PC-9 (cell line): Measurements from ENCODE around the gene HCST. TPM values are rescaled to one million over a fixed set of nuclear protein-coding genes. Genes with fewer than 3 reads are reported as not detected.

Source experiments
- BruUV-seq: library from RNA; stranded (reverse); fragments of 400-500 nt; replicated peaks from 2 replicates; lab custom pipeline; 2021; lab: Mats Ljungman, UMichigan
- CTCF ChIA-PET: fragments of 300-600 bp; sonication (Branson Sonifier 250); formaldehyde crosslinking; loops from one replicate; lab custom pipeline; 2022; ENCODE audit warnings: antibody characterized with exemption; lab: Charles Lee
- POLR2A ChIA-PET: fragments of 300-600 bp; sonication (Branson Sonifier 250); formaldehyde crosslinking; loops from one replicate; lab custom pipeline; 2022; ENCODE audit warnings: antibody characterized with exemption; ENCODE audit not compliant: unreplicated experiment; lab: Charles Lee
- DNase-seq, 2 experiments: peaks; one replicate each; pipeline versions ENCODE4 v3.0.0 to v3.0.0-alpha.2; 2015 to 2022; ENCODE audit warnings: mixed read lengths in 1 of 2
- H2AFZ ChIP-seq: fragments of 200-600 bp; sonication (generic); 2 replicates; pipeline ENCODE4 v1.8.1; 2017; ENCODE audit warnings: antibody characterized with exemption
- H3F3A ChIP-seq: fragments of 200-600 bp; sonication (generic); 2 replicates; pipeline ENCODE4 v1.8.1; 2017; ENCODE audit warnings: antibody characterized with exemption, mild to moderate bottlenecking, low read depth; ENCODE audit not compliant: insufficient read depth
- H3K27ac ChIP-seq: fragments of 200-600 bp; sonication (generic); 2 replicates; pipeline ENCODE4 v1.6.1; 2016; ENCODE audit warnings: mixed run types
- H3K27me3 ChIP-seq: fragments of 200-600 bp; sonication (generic); 2 replicates; pipeline ENCODE4 v1.6.1; 2016; ENCODE audit warnings: low read depth, mixed run types; ENCODE audit not compliant: insufficient read depth
- H3K36me3 ChIP-seq: fragments of 200-600 bp; sonication (generic); 2 replicates; pipeline ENCODE4 v1.6.1; 2016; ENCODE audit warnings: low read depth, mixed run types
- H3K4me1 ChIP-seq: fragments of 200-600 bp; sonication (generic); replicated peaks from 2 replicates; pipeline ENCODE4 v1.6.1; 2016; ENCODE audit warnings: mixed run types; ENCODE audit not compliant: insufficient read depth
- H3K4me2 ChIP-seq: fragments of 200-600 bp; sonication (generic); 2 replicates; pipeline ENCODE4 v1.6.1; 2017; ENCODE audit warnings: mixed run types
- H3K4me3 ChIP-seq: fragments of 200-600 bp; sonication (generic); 2 replicates; pipeline ENCODE4 v1.6.1; 2016; ENCODE audit warnings: mixed run types
- H3K79me2 ChIP-seq: fragments of 200-600 bp; sonication (generic); 2 replicates; pipeline ENCODE4 v1.6.1; 2017; ENCODE audit warnings: low read depth, mixed run types
- H3K9me2 ChIP-seq: fragments of 200-600 bp; sonication (generic); 2 replicates; pipeline ENCODE4 v1.8.1; 2017; ENCODE audit warnings: mild to moderate bottlenecking; ENCODE audit not compliant: insufficient read depth
- H3K9me3 ChIP-seq: fragments of 200-600 bp; sonication (generic); 2 replicates; pipeline ENCODE4 v1.8.1; 2016; ENCODE audit warnings: low read depth; ENCODE audit not compliant: insufficient read depth
- H4K20me1 ChIP-seq: fragments of 200-600 bp; sonication (generic); 2 replicates; pipeline ENCODE4 v1.8.1; 2017; ENCODE audit not compliant: insufficient read depth
- EZH2 ChIP-seq: fragments of 200-600 bp; sonication (generic); IDR thresholded peaks from 2 replicates; pipeline ENCODE4 v1.8.0; 2017; ENCODE audit warnings: antibody characterized with exemption, low read depth
- intact Hi-C: fragments of 100-400 bp; cut with micrococcal nuclease; formaldehyde crosslinking; loops from one replicate; pipeline ENCODE4 v1.10.0; 2022; ENCODE audit not compliant: unreplicated experiment
- total RNA-seq: library from RNA; stranded (reverse); gene quantifications from 2 replicates; pipeline ENCODE4 v1.2.3, GENCODE V29; 2021
- TF ChIP-seq, protein P1 (sequence below): fragments of 200-600 bp; sonication (generic); conservative IDR thresholded peaks from 2 replicates; pipeline ENCODE4 v1.6.1; 2017; ENCODE audit warnings: mixed run types, antibody characterized with exemption, mild to moderate bottlenecking, moderate library complexity

Gene HCST
- total RNA-seq, 1 experiment from 2014 or later: 1.8 TPM

DNA sequence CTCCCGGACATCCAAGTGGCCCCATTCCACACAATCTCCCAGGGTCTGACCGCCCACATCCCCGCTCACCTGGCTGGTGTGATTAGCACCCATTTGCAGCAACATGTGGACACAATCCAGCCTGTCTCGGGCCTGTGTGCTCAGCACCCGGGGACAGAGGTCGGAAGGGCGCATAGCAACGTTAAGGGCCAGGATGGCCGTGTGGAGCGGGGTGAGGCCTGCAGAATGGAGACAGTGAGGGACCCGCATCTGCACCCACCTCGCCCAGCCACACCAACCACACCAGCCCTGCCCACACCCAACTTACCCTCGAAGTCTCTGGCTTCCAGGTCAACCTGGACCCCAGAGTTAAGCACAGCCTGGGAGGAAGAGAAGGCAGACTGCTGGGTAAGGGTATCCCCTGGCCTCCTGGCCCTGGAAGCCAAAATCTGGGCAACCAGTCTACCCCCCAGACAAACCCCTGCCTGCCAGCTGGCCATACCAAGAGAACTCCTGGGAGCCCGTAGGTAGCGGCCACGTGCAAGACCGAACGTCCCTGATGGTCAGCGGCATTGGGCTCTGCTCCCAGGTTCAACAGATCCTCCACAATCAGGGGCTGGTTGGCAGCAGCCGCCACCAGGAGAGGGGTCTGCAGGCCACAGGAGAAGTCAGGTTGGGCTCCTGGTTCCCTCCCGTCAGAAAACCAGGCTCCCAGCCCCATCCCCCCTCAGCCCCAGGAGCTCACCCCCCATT is 6.3 kb upstream of the HCST start:
- peaks cover 3% of the 10 kb centered on the region; the same call in 1 of the 2 replicates for H3K4me1 ChIP-seq
- H3K9me3 ChIP-seq: no peaks in the 10 kb centered on the region
- POLR2A ChIA-PET: no interaction called here
- no peaks in the 10 kb centered on the region for H3K9me2 ChIP-seq
- TF ChIP-seq, protein P1, sequence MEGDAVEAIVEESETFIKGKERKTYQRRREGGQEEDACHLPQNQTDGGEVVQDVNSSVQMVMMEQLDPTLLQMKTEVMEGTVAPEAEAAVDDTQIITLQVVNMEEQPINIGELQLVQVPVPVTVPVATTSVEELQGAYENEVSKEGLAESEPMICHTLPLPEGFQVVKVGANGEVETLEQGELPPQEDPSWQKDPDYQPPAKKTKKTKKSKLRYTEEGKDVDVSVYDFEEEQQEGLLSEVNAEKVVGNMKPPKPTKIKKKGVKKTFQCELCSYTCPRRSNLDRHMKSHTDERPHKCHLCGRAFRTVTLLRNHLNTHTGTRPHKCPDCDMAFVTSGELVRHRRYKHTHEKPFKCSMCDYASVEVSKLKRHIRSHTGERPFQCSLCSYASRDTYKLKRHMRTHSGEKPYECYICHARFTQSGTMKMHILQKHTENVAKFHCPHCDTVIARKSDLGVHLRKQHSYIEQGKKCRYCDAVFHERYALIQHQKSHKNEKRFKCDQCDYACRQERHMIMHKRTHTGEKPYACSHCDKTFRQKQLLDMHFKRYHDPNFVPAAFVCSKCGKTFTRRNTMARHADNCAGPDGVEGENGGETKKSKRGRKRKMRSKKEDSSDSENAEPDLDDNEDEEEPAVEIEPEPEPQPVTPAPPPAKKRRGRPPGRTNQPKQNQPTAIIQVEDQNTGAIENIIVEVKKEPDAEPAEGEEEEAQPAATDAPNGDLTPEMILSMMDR: no peak
- TF ChIP-seq EZH2: no peak
- H3K36me3 ChIP-seq: peaks cover 16% of the 10 kb centered on the region; the same call in 1 of the 2 replicates
- H3K27ac ChIP-seq: no peak overlapping the region
- CTCF ChIA-PET: interaction anchor here (0.5 kb wide), 1 partner anchor 13 kb away, joined by 3 read pairs; no protein-coding TSS in a partner anchor
- H3K27me3 ChIP-seq: no peaks in the 10 kb centered on the region
- no peak overlapping the region for H3K4me2 ChIP-seq
- H2AFZ ChIP-seq: no peak overlapping the region
- no peaks in the 10 kb centered on the region for H4K20me1 ChIP-seq
- DNase-seq: no peak
- H3K4me3 ChIP-seq: no peak overlapping the region
- intact Hi-C loops: no loop called here
- no TSS peak for BruUV-seq
- peaks cover 16% of the 10 kb centered on the region for H3K79me2 ChIP-seq
- H3F3A ChIP-seq: peaks cover 3% of the 10 kb centered on the region; the same call in 1 of the 2 replicates

DNA sequence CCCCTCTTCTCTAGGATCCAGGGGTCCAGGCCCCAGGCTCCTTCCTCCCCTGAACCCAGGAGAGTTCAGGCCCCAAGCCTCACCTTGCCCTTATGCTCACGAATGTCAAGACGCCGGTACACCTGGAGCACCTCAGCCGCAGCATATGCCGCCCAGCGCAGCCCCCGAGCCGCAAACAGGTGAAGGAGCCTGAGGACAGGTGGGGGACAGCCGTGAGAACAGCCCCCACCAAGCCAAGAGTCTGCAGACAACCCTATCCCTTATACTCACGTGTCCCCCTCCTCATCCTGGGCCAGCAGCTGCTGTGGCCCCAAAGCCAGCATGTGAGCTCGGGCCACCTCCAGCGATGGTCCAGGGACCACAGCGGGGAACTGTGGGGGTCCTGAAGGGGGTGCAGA is 5.7 kb upstream of the HCST start:
- no TSS peak for BruUV-seq

DNA sequence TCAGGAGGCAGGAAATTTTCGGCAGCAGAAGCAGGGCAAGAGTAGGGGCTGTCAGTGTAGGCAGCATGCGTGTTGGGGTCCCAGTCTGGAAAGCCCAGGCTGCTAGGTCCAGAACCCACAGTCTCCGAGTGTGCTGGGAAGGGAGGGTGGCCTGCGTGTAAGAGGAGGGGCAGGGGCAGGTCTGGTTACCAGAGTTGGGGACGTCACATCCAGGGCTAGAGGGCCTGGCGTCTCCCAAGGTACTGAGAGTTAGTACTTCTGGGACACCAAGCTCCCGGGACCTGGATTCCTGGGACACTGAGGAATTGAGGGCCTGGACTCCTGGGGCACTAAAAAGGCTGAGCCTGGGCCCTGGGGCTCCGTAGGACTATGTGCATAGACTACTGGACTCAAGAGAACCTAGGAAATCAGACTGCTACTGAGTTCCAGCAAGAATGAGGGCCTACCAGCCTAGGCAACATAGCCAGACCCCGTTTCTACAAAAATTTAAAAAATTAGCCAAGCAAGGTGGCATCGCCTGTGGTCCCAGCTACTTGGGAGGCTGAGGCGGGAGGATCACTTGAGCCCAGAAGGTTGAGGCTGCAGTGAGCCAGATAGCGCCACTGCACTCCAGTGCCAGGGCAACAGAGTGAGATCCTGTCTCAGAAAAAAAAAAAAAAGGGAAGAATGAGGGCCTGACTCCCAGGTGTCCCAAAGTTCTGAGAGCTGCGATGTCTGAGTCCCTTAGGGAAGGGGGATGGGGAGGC is 4.5 kb upstream of the HCST start:
- Histone ChIP-seq H3K9me2 (no peaks in the 10 kb centered on the region), H3K4me2 (peak overlapping the region; percentile 87), H4K20me1 (no peaks in the 10 kb centered on the region), H3K9me3 (no peaks in the 10 kb centered on the region), H3K27ac (no peak overlapping the region), H3K36me3 (peaks cover 11% of the 10 kb centered on the region; the same call in 1 of the 2 replicates), H3F3A (peaks cover 4% of the 10 kb centered on the region; the same call in 1 of the 2 replicates), H3K4me3 (no peak overlapping the region), H3K79me2 (peaks cover 16% of the 10 kb centered on the region), H3K4me1 (peaks cover 8% of the 10 kb centered on the region; the same call in 1 of the 2 replicates), H2AFZ (no peak overlapping the region), H3K27me3 (no peaks in the 10 kb centered on the region)
- intact Hi-C loops: no loop called here
- ChIA-PET CTCF (no interaction called here), POLR2A (interaction anchor here (0.6 kb wide), 1 partner anchor 584 kb away, joined by 3 read pairs; no protein-coding TSS in a partner anchor)
- DNase-seq: no peak
- BruUV-seq: no TSS peak
- TF ChIP-seq EZH2: no peak
- TF ChIP-seq, protein P1: no peak

More for the DNA sequence above, 5.7 kb upstream of the HCST start:
- Histone ChIP-seq H3K4me3 (no peak overlapping the region), H2AFZ (no peak overlapping the region), H3K27me3 (no peaks in the 10 kb centered on the region), H3K9me3 (no peaks in the 10 kb centered on the region), H3K4me1 (peaks cover 8% of the 10 kb centered on the region; the same call in 1 of the 2 replicates), H4K20me1 (no peaks in the 10 kb centered on the region), H3F3A (peaks cover 4% of the 10 kb centered on the region; the same call in 1 of the 2 replicates), H3K79me2 (peaks cover 16% of the 10 kb centered on the region), H3K36me3 (peaks cover 16% of the 10 kb centered on the region; the same call in 1 of the 2 replicates), H3K27ac (no peak overlapping the region), H3K9me2 (no peaks in the 10 kb centered on the region), H3K4me2 (no peak overlapping the region)
- intact Hi-C loops: no loop called here
- TF ChIP-seq, protein P1: no peak
- no peak for TF ChIP-seq EZH2
- no peak for DNase-seq
- POLR2A ChIA-PET: no interaction called here
- CTCF ChIA-PET: interaction anchor here (0.5 kb wide), 1 partner anchor 13 kb away, joined by 3 read pairs; no protein-coding TSS in a partner anchor
